Spleen (tissue), 7 donors: Measurements from ENCODE around the gene SCNN1A.

Experiments
- CTCF ChIP-seq, 11 experiments: fragments of 200-600 bp in 7 of 11; fragments of 450-650 bp in 4 of 11; sonication (generic) in 4 of 11; IDR thresholded peaks in 8 of 11; conservative IDR thresholded peaks in 3 of 11; 1 replicate in 7 of 11; 2 replicates in 4 of 11; pipeline versions ENCODE4 v1.4.0 to v1.8.0; 2016 to 2021; ENCODE audit warnings: antibody characterized with exemption in 11 of 11, inconsistent platforms in 4 of 11, mild to moderate bottlenecking in 1 of 11
- POLR2AphosphoS5 ChIP-seq, 3 donors: sonication (generic); formaldehyde crosslinking; IDR thresholded peaks; one replicate each; pipeline ENCODE4 v1.5.1; 2017; ENCODE audit warnings: antibody characterized with exemption in 3 of 3
- donor health status: DM: no; HTN: no; CAD: no; lungs with moderate emphysema.
- donor health status: DM: no; HTN: no; CAD: no.
- donor health status: DM: no; HTN: no; CAD: no.

- TF ChIP-seq CTCF (IDR thresholded peaks at IDR 0.05 in 8 of 11, conservative IDR thresholded peaks at IDR 0.05 in 3 of 11) (no peak), POLR2AphosphoS5 (IDR thresholded peaks at IDR 0.05) (peak in 1 of 3 donors; percentile 31)
Observed at GRCh38 chr12:6321905-6322304, 53.5 kb downstream of the SCNN1A start.
